GM12801 (cell line): ENCODE results near the gene ZMYND8.

Source experiments
- TF ChIP-seq, protein P1 (sequence below): IDR thresholded peaks from one replicate; pipeline ENCODE4 v1.5.1; 2011; ENCODE audit warnings: control low read depth; ENCODE audit not compliant: insufficient read length; ENCODE audit errors: extremely low read depth

The ZMYND8 gene

DNA sequence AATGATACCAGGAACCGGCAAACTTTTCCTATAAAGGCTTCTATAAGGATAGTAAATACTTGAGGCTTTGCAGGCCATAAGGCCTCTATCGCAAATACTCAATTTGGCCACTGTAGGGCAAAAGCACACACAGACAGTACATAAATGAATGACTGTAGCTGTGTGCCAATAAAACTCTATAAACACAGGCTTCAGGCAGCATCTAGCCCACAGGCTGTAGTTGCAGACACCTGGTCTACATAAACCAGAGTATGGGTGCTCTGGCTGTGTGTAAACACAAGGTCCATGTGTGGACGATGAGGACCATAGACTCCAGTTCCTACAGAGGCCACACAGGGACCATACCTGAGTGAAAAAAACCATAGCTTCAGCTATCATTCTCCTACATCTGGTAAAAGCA is 52.2 kb downstream of the ZMYND8 start:
- TF ChIP-seq, protein P1, sequence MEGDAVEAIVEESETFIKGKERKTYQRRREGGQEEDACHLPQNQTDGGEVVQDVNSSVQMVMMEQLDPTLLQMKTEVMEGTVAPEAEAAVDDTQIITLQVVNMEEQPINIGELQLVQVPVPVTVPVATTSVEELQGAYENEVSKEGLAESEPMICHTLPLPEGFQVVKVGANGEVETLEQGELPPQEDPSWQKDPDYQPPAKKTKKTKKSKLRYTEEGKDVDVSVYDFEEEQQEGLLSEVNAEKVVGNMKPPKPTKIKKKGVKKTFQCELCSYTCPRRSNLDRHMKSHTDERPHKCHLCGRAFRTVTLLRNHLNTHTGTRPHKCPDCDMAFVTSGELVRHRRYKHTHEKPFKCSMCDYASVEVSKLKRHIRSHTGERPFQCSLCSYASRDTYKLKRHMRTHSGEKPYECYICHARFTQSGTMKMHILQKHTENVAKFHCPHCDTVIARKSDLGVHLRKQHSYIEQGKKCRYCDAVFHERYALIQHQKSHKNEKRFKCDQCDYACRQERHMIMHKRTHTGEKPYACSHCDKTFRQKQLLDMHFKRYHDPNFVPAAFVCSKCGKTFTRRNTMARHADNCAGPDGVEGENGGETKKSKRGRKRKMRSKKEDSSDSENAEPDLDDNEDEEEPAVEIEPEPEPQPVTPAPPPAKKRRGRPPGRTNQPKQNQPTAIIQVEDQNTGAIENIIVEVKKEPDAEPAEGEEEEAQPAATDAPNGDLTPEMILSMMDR = no peak

DNA sequence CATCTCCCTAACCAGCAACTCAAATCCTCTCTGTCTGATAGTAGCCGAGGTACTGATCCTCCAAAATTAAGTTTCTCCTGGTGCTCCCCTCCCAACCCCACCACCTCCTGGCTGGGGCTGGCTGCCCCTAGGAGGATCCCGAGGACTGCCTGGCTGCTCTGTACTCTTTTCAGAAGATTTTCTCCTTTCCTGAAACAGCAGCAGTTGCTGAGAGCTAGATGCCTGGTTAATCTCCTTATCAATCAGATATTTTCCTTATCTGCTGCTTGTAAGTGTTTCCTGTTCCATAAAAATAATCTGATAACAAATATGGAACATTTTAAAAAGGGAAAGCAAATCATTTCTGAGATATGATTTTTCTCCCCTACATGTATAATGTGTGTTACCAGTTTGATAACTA is 52.8 kb downstream of the ZMYND8 start:
- TF ChIP-seq, protein P1 = no peak

DNA sequence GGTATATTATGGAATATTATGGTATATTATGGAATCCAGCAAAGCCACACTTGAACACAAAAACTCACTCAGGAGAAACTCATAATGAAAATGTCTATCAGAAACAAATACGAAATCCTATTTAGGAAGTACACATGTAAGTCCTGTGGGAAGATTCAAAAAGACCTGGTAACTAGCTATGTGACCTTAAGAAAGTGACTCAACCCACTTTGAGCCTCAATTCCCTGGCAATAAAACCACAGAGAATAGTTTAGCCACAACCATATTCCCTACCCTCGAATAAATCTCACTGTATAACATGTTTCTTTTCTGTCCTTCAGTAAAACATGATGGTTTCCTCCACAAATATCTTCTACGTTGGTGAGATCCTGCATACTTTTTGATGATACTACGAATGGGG is 56.4 kb downstream of the ZMYND8 start:
- TF ChIP-seq, protein P1 = no peak

DNA sequence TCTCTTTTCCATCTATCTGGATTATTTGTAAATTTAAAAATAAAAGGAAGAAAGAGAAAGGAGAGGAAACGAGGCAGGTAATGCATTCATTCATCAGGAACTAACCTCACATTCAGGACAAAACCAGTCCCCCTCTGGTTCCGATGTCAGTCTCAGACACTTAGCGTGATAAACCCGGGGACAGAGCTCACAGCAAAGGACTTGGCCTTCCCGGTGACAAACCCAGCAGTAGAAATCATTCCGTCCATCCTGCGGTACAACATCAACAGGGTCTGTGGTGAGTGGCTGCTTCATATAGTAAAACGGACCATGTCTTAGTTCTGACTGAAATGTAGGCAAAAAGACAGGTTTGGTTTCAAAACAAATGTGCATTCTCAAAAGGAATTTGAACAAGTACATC is 57.9 kb downstream of the ZMYND8 start:
- TF ChIP-seq, protein P1 = no peak

DNA sequence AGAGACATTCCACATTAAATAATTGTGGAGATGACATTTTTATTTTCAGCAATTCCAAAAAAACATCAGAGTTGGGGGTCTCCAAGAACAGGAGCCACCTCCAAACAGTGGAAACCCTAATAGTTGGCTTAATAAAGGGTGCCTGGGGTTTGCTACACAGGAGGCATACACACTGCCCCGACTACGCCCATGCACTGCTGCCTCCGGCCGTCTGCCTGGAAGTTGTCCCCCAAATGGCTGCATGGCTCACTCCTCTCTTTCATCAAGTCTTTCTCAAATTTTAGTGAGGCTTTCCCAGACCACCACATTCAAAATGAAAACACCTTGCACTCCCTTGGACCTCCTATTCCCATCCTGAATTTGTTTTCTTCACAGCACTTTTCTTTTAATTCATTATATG is 58.8 kb downstream of the ZMYND8 start:
- TF ChIP-seq, protein P1 = no peak

DNA sequence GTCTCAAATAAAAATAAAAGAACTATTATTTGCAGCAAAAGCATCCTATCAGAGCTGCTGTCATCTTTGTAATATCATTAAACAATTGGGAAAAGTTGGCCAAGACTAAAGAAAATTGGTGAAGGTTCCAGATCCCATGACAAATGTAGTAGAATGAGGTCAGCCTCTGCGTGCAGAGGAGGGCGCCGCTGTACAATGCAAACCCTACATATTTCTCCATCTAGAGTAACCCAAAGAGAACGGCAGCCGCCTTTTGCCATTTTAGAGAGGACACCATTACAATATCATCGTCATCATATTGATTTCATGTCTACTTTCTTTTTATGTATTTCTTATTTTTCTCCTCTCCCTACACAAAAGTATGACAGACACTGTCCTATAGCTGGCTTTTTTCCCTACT is 59.5 kb downstream of the ZMYND8 start:
- TF ChIP-seq, protein P1 = no peak

DNA sequence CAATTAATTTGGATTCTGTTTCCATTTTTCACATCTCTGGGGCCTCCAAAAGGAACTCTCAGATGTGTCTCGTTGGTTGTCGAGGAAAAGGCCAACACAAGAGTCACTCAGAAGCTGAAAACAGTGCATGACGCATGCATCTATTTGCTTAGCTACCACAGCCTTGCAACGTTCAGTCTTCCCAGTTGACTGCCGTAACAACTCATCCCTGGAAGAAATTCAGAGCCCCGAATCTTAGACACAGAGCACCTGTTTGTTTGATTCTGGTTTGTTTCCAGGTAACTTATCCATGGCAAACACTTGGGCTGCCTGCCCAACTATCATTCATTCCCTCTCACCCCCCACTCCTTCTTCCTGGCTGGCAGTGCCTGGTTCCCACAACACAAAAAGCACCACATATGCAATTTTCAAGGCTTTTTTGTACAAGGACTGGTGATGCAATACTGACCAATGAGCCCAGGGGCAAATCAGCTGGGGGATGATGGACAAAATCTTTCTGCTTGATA is 60.5 kb downstream of the ZMYND8 start:
- TF ChIP-seq, protein P1 = no peak
